Measurements from ENCODE around the gene KCNK18.

Gene KCNK18

GRCh38 chr10:117250411-117250810, 53.1 kb downstream of the KCNK18 start:
- no peak for TF ChIP-seq YY1 (IDR thresholded peaks at IDR 0.05; ENCODE audit: low read depth)
- no peak for TF ChIP-seq RAD21 (IDR thresholded peaks at IDR 0.05; ENCODE audit: low read depth)
- no peak for TF ChIP-seq CEBPB (IDR thresholded peaks at IDR 0.05)
- TF ChIP-seq TAF1 (IDR thresholded peaks at IDR 0.05; ENCODE audit: low read depth) = no peak
- no peak for TF ChIP-seq TCF12 (IDR thresholded peaks at IDR 0.05; ENCODE audit: low read depth)
- no peak for TF ChIP-seq MAX (IDR thresholded peaks at IDR 0.05)

GRCh38 chr10:117253908-117254307, 56.6 kb downstream of the KCNK18 start:
- TF ChIP-seq YY1 (IDR thresholded peaks at IDR 0.05; ENCODE audit: low read depth) (no peak), TAF1 (IDR thresholded peaks at IDR 0.05; ENCODE audit: low read depth) (no peak), ZBTB7A (IDR thresholded peaks at IDR 0.05; ENCODE audit: low read depth) (no peak), FOXM1 (IDR thresholded peaks at IDR 0.05; ENCODE audit: borderline replicate concordance, low read depth) (no peak), EP300 (IDR thresholded peaks at IDR 0.05; ENCODE audit: borderline replicate concordance) (no peak), CEBPB (IDR thresholded peaks at IDR 0.05) (no peak), CREB1 (IDR thresholded peaks at IDR 0.05; ENCODE audit: low read depth) (no peak), USF1 (IDR thresholded peaks at IDR 0.05) (no peak), RAD21 (IDR thresholded peaks at IDR 0.05; ENCODE audit: low read depth) (no peak), TCF12 (IDR thresholded peaks at IDR 0.05; ENCODE audit: low read depth) (no peak)

GRCh38 chr10:117254338-117254737, 57.0 kb downstream of the KCNK18 start:
- TF ChIP-seq TEAD4 (IDR thresholded peaks at IDR 0.05) (no peak), REST (IDR thresholded peaks at IDR 0.05; ENCODE audit: low read depth) (peak; percentile 69)

GRCh38 chr10:117254774-117255735, 57.8 kb downstream of the KCNK18 start:
- TF ChIP-seq YY1 (IDR thresholded peaks at IDR 0.05; ENCODE audit: low read depth) (no peak), CREB1 (IDR thresholded peaks at IDR 0.05; ENCODE audit: low read depth) (no peak), NFIC (IDR thresholded peaks at IDR 0.05) (no peak), CEBPB (IDR thresholded peaks at IDR 0.05) (no peak), TCF12 (IDR thresholded peaks at IDR 0.05; ENCODE audit: low read depth) (no peak), FOXM1 (IDR thresholded peaks at IDR 0.05; ENCODE audit: borderline replicate concordance, low read depth) (no peak), RAD21 (IDR thresholded peaks at IDR 0.05; ENCODE audit: low read depth) (no peak), EP300 (IDR thresholded peaks at IDR 0.05; ENCODE audit: borderline replicate concordance) (no peak), MAX (IDR thresholded peaks at IDR 0.05) (no peak), USF1 (IDR thresholded peaks at IDR 0.05) (no peak), TEAD4 (IDR thresholded peaks at IDR 0.05) (no peak), REST (IDR thresholded peaks at IDR 0.05; ENCODE audit: low read depth) (no peak), ZBTB7A (IDR thresholded peaks at IDR 0.05; ENCODE audit: low read depth) (no peak), EGR1 (IDR thresholded peaks at IDR 0.05) (no peak), TAF1 (IDR thresholded peaks at IDR 0.05; ENCODE audit: low read depth) (no peak)

GRCh38 chr10:117255835-117256460, 58.7 kb downstream of the KCNK18 start:
- TF ChIP-seq NFIC (IDR thresholded peaks at IDR 0.05) (no peak), TEAD4 (IDR thresholded peaks at IDR 0.05) (no peak), TAF1 (IDR thresholded peaks at IDR 0.05; ENCODE audit: low read depth) (no peak), REST (IDR thresholded peaks at IDR 0.05; ENCODE audit: low read depth) (no peak), TCF12 (IDR thresholded peaks at IDR 0.05; ENCODE audit: low read depth) (no peak), EGR1 (IDR thresholded peaks at IDR 0.05) (no peak), USF1 (IDR thresholded peaks at IDR 0.05) (no peak), CREB1 (IDR thresholded peaks at IDR 0.05; ENCODE audit: low read depth) (no peak), RAD21 (IDR thresholded peaks at IDR 0.05; ENCODE audit: low read depth) (no peak)

Measured in Ishikawa (cell line).